UCSD-AML1 (cell line): ENCODE results near the gene POU2F3.

Source experiments
- DNase-seq: peaks from one replicate; lab custom pipeline; 2025; ENCODE audit not compliant: unreplicated experiment; lab: John Stamatoyannopoulos, UW

The POU2F3 gene

GRCh38 chr11:120337355-120338106 lies 97.6 kb downstream of the POU2F3 start:
- no peak for DNase-seq

GRCh38 chr11:120338107-120338933 lies 98.4 kb downstream of the POU2F3 start:
- no peak for DNase-seq

GRCh38 chr11:120339394-120339890 lies 99.5 kb downstream of the POU2F3 start:
- no peak for DNase-seq

- DNase-seq = no peak
Measured at GRCh38 chr11:120340529-120340928, 100.6 kb downstream of the POU2F3 start.

- no peak for DNase-seq
Measured at GRCh38 chr11:120342226-120342625, 102.3 kb downstream of the POU2F3 start.

- no peak for DNase-seq
Measured at GRCh38 chr11:120342678-120343077, 102.7 kb downstream of the POU2F3 start.

- DNase-seq = no peak
Measured at GRCh38 chr11:120343429-120343828, 103.5 kb downstream of the POU2F3 start.

- DNase-seq = no peak
Measured at GRCh38 chr11:120344302-120345004, 104.5 kb downstream of the POU2F3 start.

- DNase-seq = no peak
Measured at GRCh38 chr11:120346233-120346632, 106.3 kb downstream of the POU2F3 start.

- DNase-seq = no peak
Measured at GRCh38 chr11:120350637-120351036, 110.7 kb downstream of the POU2F3 start.

GRCh38 chr11:120352405-120352804 lies 112.5 kb downstream of the POU2F3 start:
- no peak for DNase-seq

GRCh38 chr11:120354068-120354467 lies 114.1 kb downstream of the POU2F3 start:
- DNase-seq = no peak

GRCh38 chr11:120354779-120355178 lies 114.8 kb downstream of the POU2F3 start:
- DNase-seq = no peak

GRCh38 chr11:120357620-120358019 lies 117.7 kb downstream of the POU2F3 start:
- DNase-seq = no peak

GRCh38 chr11:120358729-120359128 lies 118.8 kb downstream of the POU2F3 start:
- DNase-seq = no peak

GRCh38 chr11:120363436-120363835 lies 123.5 kb downstream of the POU2F3 start:
- DNase-seq = no peak

- DNase-seq = no peak
Measured at GRCh38 chr11:120365512-120365911, 125.6 kb downstream of the POU2F3 start.
